CD4-positive, alpha-beta T cell (primary cell): ENCODE results near the gene YARS1. TPM values are rescaled to one million over a fixed set of nuclear protein-coding genes. Genes with fewer than 3 reads are reported as not detected.

Experiments
- ATAC-seq: fragments of 200-7000 bp; cut with Tn5 transposase; one replicate; pipeline ENCODE4 v1.10.0; 2022; ENCODE audit warnings: mild to moderate bottlenecking; ENCODE audit not compliant: poor library complexity
- CTCF ChIA-PET: fragments of 350-600 bp; sonication (Branson Sonifier 250); formaldehyde crosslinking; loops from one replicate; lab custom pipeline; 2021; ENCODE audit warnings: antibody characterized with exemption, inconsistent platforms; lab: Charles Lee
- POLR2A ChIA-PET: fragments of 350-600 bp; sonication (Branson Sonifier 250); formaldehyde crosslinking; loops from one replicate; lab custom pipeline; 2021; ENCODE audit warnings: antibody characterized with exemption, inconsistent platforms; lab: Charles Lee
- DNase-seq, 14 experiments: peaks; one replicate each; pipeline ENCODE4 v3.0.0-alpha.2; 2013 to 2020; ENCODE audit warnings: mixed read lengths in 2 of 14
- H3K27ac ChIP-seq, 2 donors: one replicate each; pipeline versions ENCODE4 v1.5.1 to v1.7.0; 2013; ENCODE audit warnings: low read length in 2 of 2, low read depth in 1 of 2, mild to moderate bottlenecking in 1 of 2
- H3K27me3 ChIP-seq, 2 experiments: 1 replicate in 1 of 2; 2 replicates in 1 of 2; pipeline versions ENCODE4 v1.6.1 to v1.7.0; 2013; ENCODE audit warnings: low read length in 2 of 2, control low read depth in 1 of 2, mild to moderate bottlenecking in 1 of 2, moderate library complexity in 1 of 2; ENCODE audit not compliant: insufficient read depth in 2 of 2, control insufficient read depth in 1 of 2
- H3K36me3 ChIP-seq: one replicate; pipeline ENCODE4 v1.6.1; 2013; ENCODE audit warnings: low read length, control low read depth; ENCODE audit not compliant: insufficient read depth
- H3K4me1 ChIP-seq: one replicate; pipeline ENCODE4 v1.6.1; 2013; ENCODE audit warnings: low read length, control low read depth; ENCODE audit not compliant: insufficient read depth
- H3K4me3 ChIP-seq: one replicate; pipeline ENCODE4 v1.5.1; 2013; ENCODE audit warnings: mild to moderate bottlenecking, low read length, moderate library complexity
- H3K9me3 ChIP-seq, 2 experiments: 1 replicate in 1 of 2; 2 replicates in 1 of 2; pipeline versions ENCODE4 v1.6.1 to v1.7.0; 2013; ENCODE audit warnings: low read length in 2 of 2, mild to moderate bottlenecking in 2 of 2, control low read depth in 1 of 2, moderate library complexity in 1 of 2; ENCODE audit not compliant: control insufficient read depth in 1 of 2, insufficient read depth in 1 of 2
- H3K27ac Mint-ChIP-seq: one replicate; pipeline ENCODE4 v1.8.0; 2020; ENCODE audit warnings: mixed read lengths
- H3K27me3 Mint-ChIP-seq: one replicate; pipeline ENCODE4 v1.8.0; 2021; ENCODE audit warnings: mixed read lengths
- H3K36me3 Mint-ChIP-seq: one replicate; pipeline ENCODE4 v1.8.0; 2021; ENCODE audit warnings: low read depth, mixed read lengths
- H3K4me1 Mint-ChIP-seq: one replicate; pipeline ENCODE4 v1.8.0; 2021; ENCODE audit warnings: low read depth, mixed read lengths
- H3K4me3 Mint-ChIP-seq: one replicate; pipeline ENCODE4 v1.8.0; 2020; ENCODE audit warnings: mild to moderate bottlenecking, mixed read lengths
- H3K9me3 Mint-ChIP-seq: one replicate; pipeline ENCODE4 v1.8.0; 2020; ENCODE audit warnings: mixed read lengths
- CTCF ChIP-seq: fragments of 200-600 bp; IDR thresholded peaks from one replicate; pipeline ENCODE4 v1.8.0; 2022; ENCODE audit warnings: antibody characterized with exemption, mild to moderate bottlenecking
- intact Hi-C, 2 experiments: fragments of 100-400 bp; cut with DNase I in 1 of 2; cut with micrococcal nuclease in 1 of 2; formaldehyde crosslinking; loops; one replicate each; pipeline versions ENCODE4 v1.15.1 to v1.9.0; 2023 to 2025; cut with DNase I, micrococcal nuclease
- total RNA-seq, 174 experiments: library from RNA in 2 of 174; stranded (reverse) in 2 of 174; gene quantifications; one replicate each; pipeline ENCODE4 v1.2.3 and lab custom pipeline; 2021 to 2026

Gene YARS1
- total RNA-seq, 2 experiments from 2014 or later, result 67.6 to 73.2 TPM

- no peaks in the 10 kb centered on the region for H3K9me3 Mint-ChIP-seq
- H3K27ac Mint-ChIP-seq, result no peak overlapping the region
- H3K36me3 Mint-ChIP-seq, result peaks cover 40% of the 10 kb centered on the region
- intact Hi-C loops, result loop anchor here (1.0 to 10.0 kb wide), 3 partner anchors 254 to 372 kb away; no protein-coding TSS in a partner anchor
- no peak for DNase-seq
- peaks cover 8% of the 10 kb centered on the region for H3K4me1 ChIP-seq
- no peaks in the 10 kb centered on the region for H3K27me3 Mint-ChIP-seq
- H3K4me1 Mint-ChIP-seq, result peaks cover 5% of the 10 kb centered on the region
- H3K4me3 ChIP-seq, result no peak overlapping the region
- no peak overlapping the region for H3K4me3 Mint-ChIP-seq
- no peaks in the 10 kb centered on the region for H3K27me3 ChIP-seq
- ATAC-seq, result no peak
- ChIA-PET CTCF (interaction anchor here (0.7 to 5.1 kb wide), 5 partner anchors 8 to 254 kb away, joined by 3 to 93 read pairs (median 3); no protein-coding TSS in a partner anchor), POLR2A (interaction anchor here (1.2 kb wide), 1 partner anchor 21 kb away, joined by 3 read pairs; no protein-coding TSS in a partner anchor)
- H3K36me3 ChIP-seq, result peaks cover 34% of the 10 kb centered on the region
- TF ChIP-seq CTCF, result no peak
- no peaks in the 10 kb centered on the region for H3K9me3 ChIP-seq
- no peak overlapping the region for H3K27ac ChIP-seq
These were observed 42.7 kb downstream of the YARS1 start for GRCh38 chr1:32774464-32774808.

GRCh38 chr1:32773764-32774463 lies 43.2 kb downstream of the YARS1 start:
- Histone ChIP-seq H3K27me3 (no peaks in the 10 kb centered on the region), H3K4me3 (no peak overlapping the region), H3K27ac (no peak overlapping the region), H3K4me1 (peaks cover 8% of the 10 kb centered on the region), H3K9me3 (no peaks in the 10 kb centered on the region), H3K36me3 (peaks cover 29% of the 10 kb centered on the region)
- Mint-ChIP-seq H3K9me3 (no peaks in the 10 kb centered on the region), H3K27ac (no peak overlapping the region), H3K27me3 (no peaks in the 10 kb centered on the region), H3K4me1 (peaks cover 5% of the 10 kb centered on the region), H3K36me3 (peaks cover 34% of the 10 kb centered on the region), H3K4me3 (no peak overlapping the region)
- no peak for DNase-seq
- no peak for TF ChIP-seq CTCF
- no peak for ATAC-seq
- ChIA-PET CTCF (interaction anchor here (0.7 to 5.1 kb wide), 10 partner anchors 8 to 373 kb away, joined by 3 to 93 read pairs (median 4); no protein-coding TSS in a partner anchor), POLR2A (interaction anchor here (1.8 kb wide), 1 partner anchor 62 kb away, joined by 13 read pairs; no protein-coding TSS in a partner anchor)
- intact Hi-C loops, result loop anchor here (1.0 to 10.0 kb wide), 4 partner anchors 62 to 372 kb away; no protein-coding TSS in a partner anchor

DNA sequence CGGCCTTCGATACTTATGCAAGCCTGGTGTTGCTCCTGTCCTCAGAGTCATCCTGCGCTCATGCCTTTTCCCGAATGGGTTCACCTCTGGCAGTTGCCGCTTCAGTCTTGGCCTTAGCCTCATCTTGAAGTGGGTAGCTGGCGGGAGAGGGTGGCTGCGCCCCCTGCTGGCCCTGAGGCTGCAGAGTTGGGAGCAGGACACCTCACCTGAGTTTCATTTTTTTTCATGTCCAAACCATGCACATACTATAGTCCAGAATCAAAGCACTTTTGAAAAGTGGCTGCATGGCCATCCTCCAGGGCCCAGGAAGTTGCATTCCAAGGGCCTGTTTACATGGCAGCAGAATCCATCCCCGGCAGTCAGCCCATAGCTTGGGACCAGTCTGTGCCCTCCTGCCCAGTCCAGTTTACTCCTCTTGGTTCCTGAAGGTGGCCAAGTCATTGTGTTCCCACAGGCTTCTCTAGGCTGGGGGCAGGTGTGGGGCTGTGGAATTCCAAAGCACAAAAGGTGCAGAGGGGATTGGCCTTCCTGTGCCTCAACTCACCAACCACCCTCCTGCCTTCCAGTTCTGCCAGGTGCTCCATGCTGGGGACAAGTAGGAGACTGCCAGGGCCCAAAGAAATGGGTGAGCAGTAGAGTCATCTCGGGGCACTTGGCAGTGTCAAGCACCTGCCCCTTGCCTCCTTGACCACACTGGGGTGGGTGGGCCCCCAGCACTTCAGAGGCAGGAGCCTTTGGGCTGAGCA lies 44.0 kb downstream of the YARS1 start:
- H3K27ac Mint-ChIP-seq, result no peak overlapping the region
- H3K9me3 Mint-ChIP-seq, result no peaks in the 10 kb centered on the region
- Histone ChIP-seq H3K27me3 (no peaks in the 10 kb centered on the region), H3K4me1 (peaks cover 8% of the 10 kb centered on the region), H3K36me3 (peaks cover 25% of the 10 kb centered on the region), H3K4me3 (no peak overlapping the region), H3K9me3 (no peaks in the 10 kb centered on the region), H3K27ac (no peak overlapping the region)
- H3K4me3 Mint-ChIP-seq, result no peak overlapping the region
- peaks cover 5% of the 10 kb centered on the region for H3K4me1 Mint-ChIP-seq
- peak; percentile 87 for TF ChIP-seq CTCF
- POLR2A ChIA-PET, result interaction anchor here (0.5 to 1.8 kb wide), 2 partner anchors 61 to 120 kb away, joined by 4 to 13 read pairs; no protein-coding TSS in a partner anchor
- CTCF ChIA-PET, result interaction anchor here (0.6 to 5.1 kb wide), 20 partner anchors 10 to 372 kb away, joined by 3 to 93 read pairs (median 4); partner anchors contain the start of genes S100PBP and YARS1
- peak; percentile 89 for ATAC-seq
- peaks cover 27% of the 10 kb centered on the region for H3K36me3 Mint-ChIP-seq
- peak; percentile 59 to 85 (median 71) for DNase-seq
- intact Hi-C loops, result loop anchor here (1.0 to 10.0 kb wide), 4 partner anchors 61 to 371 kb away; no protein-coding TSS in a partner anchor
- H3K27me3 Mint-ChIP-seq, result no peaks in the 10 kb centered on the region
